ENCODE results near the gene DCANP1.

DNA sequence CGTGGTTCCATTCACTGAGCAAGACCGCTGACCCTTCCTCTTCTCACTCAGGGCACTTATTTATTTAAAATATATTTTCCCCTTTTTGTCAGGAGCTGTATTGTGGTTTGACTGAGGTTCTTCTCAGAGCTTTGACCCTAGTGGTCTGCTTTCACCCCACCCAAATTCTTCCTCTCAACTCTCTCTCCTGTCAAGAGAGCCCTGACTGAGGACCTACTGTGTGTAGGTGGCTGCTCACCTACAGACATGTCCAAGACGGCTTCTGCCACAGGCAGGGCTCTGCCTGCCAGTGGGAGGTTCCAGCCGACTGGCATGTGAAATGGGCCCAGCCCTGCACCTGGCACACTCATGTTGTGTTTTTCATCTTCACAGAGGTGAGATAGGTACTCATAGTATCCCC is 5.2 kb downstream of the DCANP1 start:
- TF ChIP-seq POLR2AphosphoS5 (IDR thresholded peaks at IDR 0.05; ENCODE audit: low read depth, low read length) (no peak), TAF1 (IDR thresholded peaks at IDR 0.05; ENCODE audit: borderline replicate concordance, insufficient read depth, low read length) (no peak), SIN3A (IDR thresholded peaks at IDR 0.05; ENCODE audit: borderline replicate concordance, insufficient read depth, low read length) (no peak)

All from PFSK-1 (cell line).